Skeletal muscle satellite cell (primary cell): ENCODE data around the gene ARMC5.

ENCODE experiments used
- H3K27me3 ChIP-seq: 2 replicates; pipeline ENCODE4 v1.7.0; 2013; ENCODE audit warnings: low read length; ENCODE audit not compliant: control insufficient read depth, insufficient read depth
- H3K36me3 ChIP-seq: 2 replicates; pipeline ENCODE4 v1.7.0; 2013; ENCODE audit warnings: mild to moderate bottlenecking, control low read depth, low read length; ENCODE audit not compliant: insufficient read depth
- H3K4me1 ChIP-seq: 2 replicates; pipeline ENCODE4 v1.7.0; 2013; ENCODE audit warnings: low read length; ENCODE audit not compliant: control insufficient read depth, insufficient read depth
- H3K4me2 ChIP-seq: 2 replicates; pipeline ENCODE4 v1.7.0; 2013; ENCODE audit warnings: mild to moderate bottlenecking, low read length
- H3K4me3 ChIP-seq: 2 replicates; pipeline ENCODE4 v1.7.0; 2013; ENCODE audit warnings: low read length
- H3K9ac ChIP-seq: 2 replicates; pipeline ENCODE4 v1.7.0; 2013; ENCODE audit warnings: mild to moderate bottlenecking, low read depth, low read length, moderate library complexity
- H3K9me3 ChIP-seq: replicated peaks from 2 replicates; pipeline ENCODE4 v1.7.0; 2013; ENCODE audit warnings: mild to moderate bottlenecking, control low read depth, low read length

The ARMC5 gene

GRCh38 chr16:31486045-31486444 lies 26.7 kb downstream of the ARMC5 start:
- no peak overlapping the region for H3K4me3 ChIP-seq
- no peaks in the 10 kb centered on the region for H3K9me3 ChIP-seq
- H3K27me3 ChIP-seq, result peaks cover 41% of the 10 kb centered on the region
- H3K9ac ChIP-seq, result no peak overlapping the region
- H3K4me2 ChIP-seq, result no peak overlapping the region
- no peaks in the 10 kb centered on the region for H3K36me3 ChIP-seq
- peaks cover 18% of the 10 kb centered on the region for H3K4me1 ChIP-seq

GRCh38 chr16:31487071-31487719 lies 27.9 kb downstream of the ARMC5 start:
- H3K27me3 ChIP-seq, result peaks cover 41% of the 10 kb centered on the region
- H3K4me3 ChIP-seq, result peak overlapping the region; percentile 68
- H3K9ac ChIP-seq, result peak overlapping the region; percentile 50
- H3K4me2 ChIP-seq, result peak overlapping the region; percentile 95
- peaks cover 7% of the 10 kb centered on the region for H3K36me3 ChIP-seq
- H3K9me3 ChIP-seq, result no peaks in the 10 kb centered on the region
- peaks cover 18% of the 10 kb centered on the region for H3K4me1 ChIP-seq

GRCh38 chr16:31487720-31488467 lies 28.6 kb downstream of the ARMC5 start:
- Histone ChIP-seq H3K9ac (peak overlapping the region; percentile 50), H3K36me3 (peaks cover 7% of the 10 kb centered on the region), H3K9me3 (no peaks in the 10 kb centered on the region), H3K4me2 (peak overlapping the region; percentile 95), H3K4me1 (peaks cover 18% of the 10 kb centered on the region), H3K27me3 (peaks cover 41% of the 10 kb centered on the region), H3K4me3 (peak overlapping the region; percentile 68)

- peak overlapping the region; percentile 68 for H3K4me3 ChIP-seq
- no peak overlapping the region for H3K9ac ChIP-seq
- peaks cover 18% of the 10 kb centered on the region for H3K4me1 ChIP-seq
- H3K4me2 ChIP-seq, result peak overlapping the region; percentile 95
- H3K36me3 ChIP-seq, result peaks cover 14% of the 10 kb centered on the region
- H3K9me3 ChIP-seq, result no peaks in the 10 kb centered on the region
- peaks cover 41% of the 10 kb centered on the region for H3K27me3 ChIP-seq
Observed at GRCh38 chr16:31488468-31489297, 29.4 kb downstream of the ARMC5 start.

- Histone ChIP-seq H3K27me3 (peaks cover 41% of the 10 kb centered on the region), H3K9me3 (no peaks in the 10 kb centered on the region), H3K4me3 (no peak overlapping the region), H3K9ac (no peak overlapping the region), H3K4me2 (no peak overlapping the region), H3K36me3 (peaks cover 20% of the 10 kb centered on the region), H3K4me1 (peaks cover 18% of the 10 kb centered on the region)
Observed at GRCh38 chr16:31489298-31489564, 29.9 kb downstream of the ARMC5 start.

- Histone ChIP-seq H3K4me3 (no peak overlapping the region), H3K36me3 (peaks cover 24% of the 10 kb centered on the region), H3K4me1 (peaks cover 18% of the 10 kb centered on the region), H3K4me2 (no peak overlapping the region), H3K9ac (no peak overlapping the region), H3K27me3 (peaks cover 41% of the 10 kb centered on the region), H3K9me3 (no peaks in the 10 kb centered on the region)
Observed at GRCh38 chr16:31489616-31490584, 30.6 kb downstream of the ARMC5 start.

- H3K9me3 ChIP-seq, result no peaks in the 10 kb centered on the region
- H3K9ac ChIP-seq, result no peak overlapping the region
- no peak overlapping the region for H3K4me2 ChIP-seq
- no peak overlapping the region for H3K4me3 ChIP-seq
- peaks cover 18% of the 10 kb centered on the region for H3K4me1 ChIP-seq
- peaks cover 23% of the 10 kb centered on the region for H3K27me3 ChIP-seq
- peaks cover 34% of the 10 kb centered on the region for H3K36me3 ChIP-seq
Observed at GRCh38 chr16:31491778-31492418, 32.6 kb downstream of the ARMC5 start.

- Histone ChIP-seq H3K4me3 (no peak overlapping the region), H3K27me3 (peaks cover 6% of the 10 kb centered on the region), H3K4me1 (peaks cover 2% of the 10 kb centered on the region), H3K4me2 (no peak overlapping the region), H3K9ac (no peak overlapping the region), H3K36me3 (peaks cover 43% of the 10 kb centered on the region), H3K9me3 (no peaks in the 10 kb centered on the region)
Observed at GRCh38 chr16:31493506-31494125, 34.3 kb downstream of the ARMC5 start.

- Histone ChIP-seq H3K27me3 (no peaks in the 10 kb centered on the region), H3K4me3 (no peak overlapping the region), H3K36me3 (peaks cover 56% of the 10 kb centered on the region), H3K4me1 (no peaks in the 10 kb centered on the region), H3K9me3 (no peaks in the 10 kb centered on the region), H3K9ac (no peak overlapping the region), H3K4me2 (no peak overlapping the region)
Observed at GRCh38 chr16:31496670-31497069, 37.4 kb downstream of the ARMC5 start.

- H3K4me1 ChIP-seq, result no peaks in the 10 kb centered on the region
- peaks cover 46% of the 10 kb centered on the region for H3K36me3 ChIP-seq
- no peak overlapping the region for H3K4me3 ChIP-seq
- no peak overlapping the region for H3K4me2 ChIP-seq
- H3K9me3 ChIP-seq, result no peaks in the 10 kb centered on the region
- H3K27me3 ChIP-seq, result no peaks in the 10 kb centered on the region
- H3K9ac ChIP-seq, result no peak overlapping the region
Observed at GRCh38 chr16:31498493-31498892, 39.2 kb downstream of the ARMC5 start.
